SU-DHL-6 (cell line): Measurements from ENCODE around the gene MPV17.

Source experiments
- H2AFZ ChIP-seq: fragments of 200-600 bp; sonication (generic); 2 replicates; pipeline ENCODE4 v1.6.1; 2014; ENCODE audit warnings: low read depth, mild to moderate bottlenecking, moderate library complexity, mixed read lengths, antibody characterized with exemption, low read length; ENCODE audit not compliant: severe bottlenecking
- H3F3A ChIP-seq: fragments of 200-600 bp; shearing (Covaris generic); 2 replicates; pipeline ENCODE4 v1.6.0; 2016; ENCODE audit warnings: antibody characterized with exemption, mild to moderate bottlenecking; ENCODE audit not compliant: insufficient read depth
- H3K27ac ChIP-seq: fragments of 200-600 bp; sonication (generic); 2 replicates; pipeline ENCODE4 v1.5.1; 2016; ENCODE audit warnings: low read depth, mild to moderate bottlenecking, low read length, moderate library complexity, mixed read lengths
- H3K27me3 ChIP-seq: fragments of 200-600 bp; sonication (generic), shearing (Covaris generic); 2 replicates; pipeline ENCODE4 v1.6.0; 2014; ENCODE audit warnings: mild to moderate bottlenecking, low read length
- H3K36me3 ChIP-seq: fragments of 200-600 bp; sonication (generic); 2 replicates; pipeline ENCODE4 v1.6.1; 2014; ENCODE audit warnings: mild to moderate bottlenecking, low read length, mixed read lengths
- H3K4me2 ChIP-seq: fragments of 300-600, 200-600 bp; shearing (Covaris generic), sonication (generic); 2 replicates; pipeline ENCODE4 v1.6.0; 2014; ENCODE audit warnings: low read length, low read depth, mild to moderate bottlenecking; ENCODE audit not compliant: poor library complexity, severe bottlenecking
- H3K4me3 ChIP-seq: fragments of 200-600 bp; sonication (generic); 2 replicates; pipeline ENCODE4 v1.5.1; 2014; ENCODE audit warnings: antibody characterized with exemption, low read length, mild to moderate bottlenecking, mixed read lengths; ENCODE audit not compliant: insufficient read depth, poor library complexity, severe bottlenecking
- H3K79me2 ChIP-seq: fragments of 200-600 bp; sonication (generic); 2 replicates; pipeline ENCODE4 v1.6.1; 2014; ENCODE audit warnings: mild to moderate bottlenecking, low read length, moderate library complexity; ENCODE audit not compliant: insufficient read depth
- H3K9ac ChIP-seq: fragments of 200-600 bp; sonication (generic); 2 replicates; pipeline ENCODE4 v1.7.0; 2014; ENCODE audit warnings: mild to moderate bottlenecking, low read length
- H3K9me2 ChIP-seq: fragments of 200-600 bp; sonication (generic); replicated peaks from 2 replicates; pipeline ENCODE4 v1.6.1; 2014; ENCODE audit warnings: low read length; ENCODE audit not compliant: insufficient read depth
- H3K9me3 ChIP-seq: fragments of 200-600 bp; sonication (generic); 2 replicates; pipeline ENCODE4 v1.6.1; 2014; ENCODE audit warnings: low read length, mixed read lengths; ENCODE audit not compliant: insufficient read depth
- H4K20me1 ChIP-seq: fragments of 200-600 bp; sonication (generic); 2 replicates; pipeline ENCODE4 v1.6.1; 2014; ENCODE audit warnings: low read depth, mild to moderate bottlenecking, antibody characterized with exemption, low read length, moderate library complexity, mixed read lengths
- CTCF ChIP-seq: fragments of 200-600 bp; sonication (generic); IDR thresholded peaks from one replicate; pipeline ENCODE4 v1.5.1; 2017; ENCODE audit warnings: antibody characterized with exemption, mild to moderate bottlenecking, low read length, moderate library complexity; ENCODE audit not compliant: insufficient read depth, poor library complexity, severe bottlenecking
- EZH2phosphoT487 ChIP-seq: fragments of 200-600 bp; sonication (generic), shearing (Covaris generic); conservative IDR thresholded peaks from 2 replicates; pipeline ENCODE4 v1.6.1; 2018; ENCODE audit warnings: mild to moderate bottlenecking, antibody characterized with exemption, low read length, moderate library complexity, mixed read lengths

The MPV17 gene

GRCh38 chr2:27312152-27312551 lies 10.7 kb downstream of the MPV17 start:
- H3K9ac ChIP-seq = no peak overlapping the region
- H3K4me3 ChIP-seq = no peak overlapping the region
- H3F3A ChIP-seq = no peaks in the 10 kb centered on the region
- H3K79me2 ChIP-seq = no peaks in the 10 kb centered on the region
- no peaks in the 10 kb centered on the region for H3K9me2 ChIP-seq
- H2AFZ ChIP-seq = no peak overlapping the region
- H4K20me1 ChIP-seq = no peaks in the 10 kb centered on the region
- no peaks in the 10 kb centered on the region for H3K27me3 ChIP-seq
- H3K36me3 ChIP-seq = no peaks in the 10 kb centered on the region
- H3K27ac ChIP-seq = no peak overlapping the region
- TF ChIP-seq EZH2phosphoT487 (no peak), CTCF (no peak)
- no peaks in the 10 kb centered on the region for H3K9me3 ChIP-seq
- H3K4me2 ChIP-seq = no peak overlapping the region

GRCh38 chr2:27309651-27310050 lies 13.2 kb downstream of the MPV17 start:
- Histone ChIP-seq H3K9me3 (no peaks in the 10 kb centered on the region), H3K36me3 (no peaks in the 10 kb centered on the region), H3K27ac (no peak overlapping the region), H3K9me2 (no peaks in the 10 kb centered on the region), H3K4me2 (no peak overlapping the region), H4K20me1 (no peaks in the 10 kb centered on the region), H3K4me3 (no peak overlapping the region), H3F3A (no peaks in the 10 kb centered on the region), H3K27me3 (no peaks in the 10 kb centered on the region), H3K9ac (no peak overlapping the region), H3K79me2 (no peaks in the 10 kb centered on the region), H2AFZ (no peak overlapping the region)
- TF ChIP-seq EZH2phosphoT487 = no peak
- no peak for TF ChIP-seq CTCF

GRCh38 chr2:27308359-27308881 lies 14.5 kb downstream of the MPV17 start, which contains the start of gene UCN:
TSS of gene UCN (minus strand) at chr2:27308445. CDS start at chr2:27307895, 550 bp downstream.
- Histone ChIP-seq H3K9me2 (no peaks in the 10 kb centered on the region), H3F3A (no peaks in the 10 kb centered on the region), H3K27me3 (no peaks in the 10 kb centered on the region), H3K9ac (no peak within 1 kb of the TSS), H3K79me2 (no peaks in the 10 kb centered on the region), H2AFZ (no peak within 1 kb of the TSS), H3K27ac (no peak within 1 kb of the TSS), H3K4me3 (no peak within 1 kb of the TSS), H3K36me3 (no peaks in the 10 kb centered on the region), H3K9me3 (no peaks in the 10 kb centered on the region), H3K4me2 (no peak within 1 kb of the TSS), H4K20me1 (no peaks in the 10 kb centered on the region)
- TF ChIP-seq EZH2phosphoT487 = no peak
- TF ChIP-seq CTCF = no peak
